ENCODE data around the gene DUSP9.
A peak's percentile ranks its signal among the peaks of the same experiment; 100 is the strongest.

Gene DUSP9

GRCh38 chrX:153622661-153623309, 24.2 kb upstream of the DUSP9 start:
- no peak for DNase-seq

DNA sequence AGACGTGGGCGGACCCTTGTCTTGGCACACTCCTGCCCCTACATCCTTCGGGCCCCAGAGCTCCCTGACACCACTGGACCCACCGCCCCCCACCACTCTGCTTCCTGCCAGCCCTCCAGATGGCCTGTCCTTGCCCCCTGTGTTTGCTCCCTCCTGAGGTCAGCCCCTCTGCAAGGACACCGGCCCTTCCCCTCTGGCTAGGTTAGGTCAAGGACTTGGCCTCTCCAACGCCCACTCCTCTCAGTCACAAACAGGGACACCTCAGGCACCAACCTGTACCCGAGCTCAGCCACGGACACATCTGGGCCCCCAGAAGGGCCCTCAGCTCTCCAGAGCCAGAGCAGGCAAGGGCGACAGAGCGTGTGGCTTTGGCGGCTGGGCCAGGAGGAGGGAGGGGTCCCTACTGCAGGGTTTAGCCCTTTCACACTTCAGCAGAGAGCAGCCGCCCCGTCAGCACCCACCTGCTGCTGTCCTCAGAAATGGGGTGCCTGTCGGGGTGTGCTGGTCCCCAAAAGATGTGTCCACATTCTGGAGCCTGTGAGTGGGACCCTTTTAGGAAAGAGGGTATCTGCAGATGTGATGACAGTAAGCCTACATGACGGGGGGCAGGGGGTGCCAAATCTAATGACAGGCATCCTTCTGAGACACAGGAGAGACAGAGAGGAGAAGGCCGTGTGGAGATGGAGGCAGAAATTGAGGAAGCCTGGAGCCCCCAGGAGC, 23.5 kb upstream of the DUSP9 start:
- DNase-seq: no peak

GRCh38 chrX:153624196-153625091, 22.6 kb upstream of the DUSP9 start:
- DNase-seq: no peak

- DNase-seq: no peak
These were observed 21.6 kb upstream of the DUSP9 start for GRCh38 chrX:153625271-153626024.

- DNase-seq: no peak
These were observed 20.9 kb upstream of the DUSP9 start for GRCh38 chrX:153626025-153626633.

GRCh38 chrX:153626863-153627674, 19.9 kb upstream of the DUSP9 start:
- no peak for DNase-seq

GRCh38 chrX:153627675-153628111, 19.3 kb upstream of the DUSP9 start:
- DNase-seq: no peak

GRCh38 chrX:153628129-153628528, 18.9 kb upstream of the DUSP9 start:
- no peak for DNase-seq

DNA sequence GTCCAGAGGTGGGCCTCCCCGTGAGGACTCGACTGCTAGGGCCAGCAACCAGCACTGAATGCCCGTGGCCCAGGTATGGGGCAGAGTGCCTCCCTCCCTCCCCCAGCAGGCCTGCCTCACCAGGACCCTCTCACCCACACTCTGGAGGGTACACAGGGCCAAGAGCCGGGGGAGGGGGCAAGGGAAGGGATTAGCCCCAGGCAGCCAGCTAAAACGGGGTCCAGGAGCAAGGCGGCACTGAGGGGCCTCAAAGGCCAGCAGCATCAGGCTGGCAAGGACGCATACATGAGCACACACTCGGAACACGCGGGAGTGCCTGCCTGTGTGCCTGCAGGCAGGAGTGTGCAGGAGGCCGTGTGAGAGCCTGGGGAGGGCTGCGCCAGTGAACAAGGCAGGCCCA, 18.3 kb upstream of the DUSP9 start:
- no peak for DNase-seq

DNA sequence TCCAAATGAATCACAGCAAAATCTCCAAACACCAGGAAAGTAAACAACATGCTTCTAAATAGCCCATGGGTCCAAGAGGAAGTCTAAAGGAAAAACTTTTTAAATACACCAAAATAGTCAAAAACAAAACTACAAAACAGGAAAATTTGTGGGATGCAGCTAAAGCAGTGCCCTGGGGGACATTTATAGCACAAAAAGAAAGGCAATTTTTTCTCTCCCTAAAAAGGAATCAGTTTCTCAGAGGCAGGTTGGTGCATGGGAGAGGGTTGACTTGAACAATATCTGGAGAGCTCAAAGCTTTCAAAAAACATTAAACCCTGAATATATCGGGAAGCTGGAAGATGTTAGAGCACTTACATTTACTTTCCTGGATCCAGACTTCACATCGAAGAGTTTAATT, 15.7 kb upstream of the DUSP9 start:
- no peak for DNase-seq

GRCh38 chrX:153631907-153632594, 15.0 kb upstream of the DUSP9 start:
- no peak for DNase-seq

DNA sequence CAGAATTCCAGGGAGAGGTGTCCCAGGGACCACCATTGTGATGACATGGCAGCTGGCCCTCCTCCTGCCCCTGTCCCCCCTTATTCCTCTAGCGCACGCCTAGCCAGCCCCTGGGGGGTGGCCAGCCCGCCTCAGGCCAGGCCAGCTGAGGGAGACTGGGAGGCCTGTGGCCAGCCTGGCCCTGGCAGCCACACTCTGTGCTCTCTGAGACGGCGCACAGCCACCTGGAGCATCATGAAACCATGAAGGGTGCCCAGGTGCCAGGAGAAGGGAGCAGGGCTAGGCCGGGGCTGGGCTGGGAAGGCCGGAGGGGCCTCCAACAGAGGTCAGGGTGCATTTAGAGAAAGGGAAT, 14.4 kb upstream of the DUSP9 start:
- DNase-seq: no peak

GRCh38 chrX:153633048-153633447, 14.0 kb upstream of the DUSP9 start:
- no peak for DNase-seq

- DNase-seq: no peak
These were observed 13.3 kb upstream of the DUSP9 start for GRCh38 chrX:153633607-153634180.

- no peak for DNase-seq
These were observed 12.8 kb upstream of the DUSP9 start for GRCh38 chrX:153634236-153634635.

- no peak for DNase-seq
These were observed 12.2 kb upstream of the DUSP9 start for GRCh38 chrX:153634832-153635231.

- no peak for DNase-seq
These were observed 11.6 kb upstream of the DUSP9 start for GRCh38 chrX:153635388-153635787.

DNA sequence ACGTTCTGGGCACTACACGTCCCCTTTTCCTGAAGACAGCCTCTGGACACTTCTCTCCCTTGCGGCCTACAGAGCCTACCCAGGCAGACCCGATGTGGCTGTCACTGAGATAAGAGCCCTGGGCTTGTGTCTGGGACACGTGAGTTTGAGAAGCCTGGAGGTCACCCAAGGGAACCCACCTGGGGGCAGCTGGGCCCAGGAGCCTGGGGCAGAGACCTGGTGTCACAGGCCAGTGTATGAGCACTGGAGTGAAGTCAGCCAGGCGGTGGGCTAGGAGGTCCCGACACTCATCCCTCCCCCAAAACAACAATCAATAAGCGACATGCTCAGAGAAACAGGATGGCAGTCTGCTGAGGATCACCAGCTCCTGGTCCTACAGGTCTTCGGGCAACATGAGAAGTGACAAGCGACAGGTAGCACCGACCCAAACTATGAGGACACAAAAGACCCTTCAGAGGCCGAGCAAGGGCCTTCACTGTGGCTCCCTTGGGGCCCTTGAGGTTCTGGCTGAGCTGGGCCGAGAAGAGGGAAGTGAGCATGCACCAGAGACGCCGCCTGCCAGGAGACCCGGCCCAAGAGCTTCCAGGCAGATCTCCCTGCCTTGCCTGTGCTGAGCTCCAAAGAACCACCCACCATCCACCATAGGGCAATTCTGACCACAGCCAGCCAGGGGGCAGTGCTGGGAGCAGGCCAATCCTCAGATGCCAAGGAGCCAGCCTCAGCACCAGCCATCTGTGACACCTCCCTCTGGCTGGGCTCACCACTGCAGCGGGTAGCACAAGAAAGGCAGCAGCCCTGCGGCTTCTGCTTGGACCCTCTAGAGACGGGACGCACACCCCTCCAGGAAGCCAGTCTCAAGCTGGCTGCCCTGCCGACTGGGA, 11.0 kb upstream of the DUSP9 start:
- DNase-seq: peak; percentile 38

DNA sequence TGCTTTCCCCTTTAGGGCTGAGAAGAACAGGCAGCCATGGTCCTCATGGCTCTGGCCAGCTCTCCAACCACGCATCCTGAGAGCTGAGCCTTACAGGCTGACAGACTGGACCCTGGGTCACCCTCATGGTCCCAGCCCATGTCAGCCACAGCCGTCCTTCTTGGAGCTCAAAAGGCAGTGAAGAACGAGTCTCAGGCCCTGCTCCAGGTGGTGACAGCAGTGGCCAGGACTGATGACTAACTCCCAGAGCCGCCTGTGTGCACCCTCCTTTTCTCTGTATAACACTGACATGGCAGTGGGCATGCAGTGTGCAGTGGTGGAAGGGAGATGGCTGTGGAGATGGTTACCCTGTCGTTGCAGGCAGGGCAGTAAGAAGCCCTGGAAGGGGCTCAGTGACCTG, 10.3 kb upstream of the DUSP9 start:
- no peak for DNase-seq

All from suppressor macrophage treated with lipopolysaccharide for 4 hours (primary cell).